Activated CD4-positive, alpha-beta T cell treated with anti-CD3 and anti-CD28 coated beads, Interleukin-2, amount 50 U/mL, for 4 hours (primary cell): ENCODE data around the gene SNX20.
A peak's percentile ranks its signal among the peaks of the same experiment; 100 is the strongest.

Experiments
- DNase-seq, 2 experiments: peaks; one replicate each; pipeline ENCODE4 v3.0.0-alpha.2; 2020

Gene SNX20

GRCh38 chr16:50679676-50680555, 1.2 kb downstream of the SNX20 start:
- DNase-seq: no peak

- DNase-seq: no peak
Observed at GRCh38 chr16:50679266-50679665, 1.8 kb downstream of the SNX20 start.

DNA sequence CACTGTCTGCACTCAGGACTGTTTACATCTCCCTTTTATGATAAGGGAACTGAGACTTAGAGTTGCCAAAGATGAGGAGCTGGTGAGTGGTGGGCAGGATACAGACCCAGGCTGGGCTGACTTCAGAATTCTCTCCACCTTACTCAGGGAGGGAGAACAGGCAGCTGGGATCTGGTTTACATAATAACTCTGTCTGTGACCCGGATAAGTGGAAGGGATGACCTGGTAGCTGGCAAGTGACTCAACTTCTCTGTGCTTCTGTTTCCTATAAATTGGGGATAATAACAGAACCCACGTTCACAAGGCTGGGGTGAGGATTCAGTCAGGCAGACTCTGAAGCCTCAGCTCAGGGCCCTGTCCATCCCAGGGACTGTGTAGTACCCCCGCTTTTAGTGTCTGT, 2.6 kb downstream of the SNX20 start:
- DNase-seq: no peak

- no peak for DNase-seq
Observed at GRCh38 chr16:50677351-50677750, 3.8 kb downstream of the SNX20 start.

- no peak for DNase-seq
Observed at GRCh38 chr16:50676684-50677225, 4.4 kb downstream of the SNX20 start.

DNA sequence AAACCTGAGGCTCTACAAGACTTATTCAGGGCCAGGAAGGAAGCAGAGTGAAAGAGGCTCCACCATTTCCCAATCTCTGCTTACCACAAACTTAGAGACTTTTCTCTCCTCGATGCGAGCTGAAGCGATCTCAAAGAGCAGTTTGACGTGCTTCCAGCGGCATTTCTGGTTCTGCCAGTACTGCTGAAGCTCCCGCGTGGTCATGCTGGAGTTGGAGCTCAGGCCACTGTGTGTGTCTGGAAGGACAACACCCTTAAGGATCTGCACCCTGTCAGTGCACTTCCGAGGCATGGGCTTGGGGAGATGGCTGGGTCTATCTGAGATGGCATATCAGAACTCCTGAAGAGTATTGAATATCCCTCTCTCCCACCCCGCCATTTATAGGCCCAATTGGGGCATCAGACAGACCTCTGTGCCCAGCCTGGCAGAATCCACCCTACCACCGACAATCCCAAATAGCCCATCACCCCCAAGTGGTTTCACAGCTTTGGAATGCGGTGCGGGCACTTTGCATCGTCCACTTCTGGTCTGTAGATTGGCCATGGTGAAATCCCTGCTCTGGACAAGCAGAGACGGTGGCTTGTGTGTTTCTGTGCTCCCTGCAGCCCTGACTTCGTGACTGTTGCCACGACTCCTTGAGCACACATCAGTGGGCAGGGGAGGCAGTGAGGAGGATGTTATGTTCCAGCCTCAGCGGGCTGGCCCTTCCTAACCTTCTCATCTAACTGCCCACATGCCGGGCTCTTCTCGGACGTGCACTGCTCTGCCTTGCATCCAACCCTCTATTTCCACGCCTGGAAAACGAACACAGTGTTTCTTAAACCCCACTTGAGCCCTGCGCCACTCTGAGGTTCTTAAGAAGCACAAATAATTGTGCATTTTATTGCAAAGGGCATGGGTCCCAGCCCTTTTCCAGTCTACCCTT, 5.2 kb downstream of the SNX20 start:
- DNase-seq: no peak

- DNase-seq: no peak
Observed at GRCh38 chr16:50674831-50675230, 6.3 kb downstream of the SNX20 start.

DNA sequence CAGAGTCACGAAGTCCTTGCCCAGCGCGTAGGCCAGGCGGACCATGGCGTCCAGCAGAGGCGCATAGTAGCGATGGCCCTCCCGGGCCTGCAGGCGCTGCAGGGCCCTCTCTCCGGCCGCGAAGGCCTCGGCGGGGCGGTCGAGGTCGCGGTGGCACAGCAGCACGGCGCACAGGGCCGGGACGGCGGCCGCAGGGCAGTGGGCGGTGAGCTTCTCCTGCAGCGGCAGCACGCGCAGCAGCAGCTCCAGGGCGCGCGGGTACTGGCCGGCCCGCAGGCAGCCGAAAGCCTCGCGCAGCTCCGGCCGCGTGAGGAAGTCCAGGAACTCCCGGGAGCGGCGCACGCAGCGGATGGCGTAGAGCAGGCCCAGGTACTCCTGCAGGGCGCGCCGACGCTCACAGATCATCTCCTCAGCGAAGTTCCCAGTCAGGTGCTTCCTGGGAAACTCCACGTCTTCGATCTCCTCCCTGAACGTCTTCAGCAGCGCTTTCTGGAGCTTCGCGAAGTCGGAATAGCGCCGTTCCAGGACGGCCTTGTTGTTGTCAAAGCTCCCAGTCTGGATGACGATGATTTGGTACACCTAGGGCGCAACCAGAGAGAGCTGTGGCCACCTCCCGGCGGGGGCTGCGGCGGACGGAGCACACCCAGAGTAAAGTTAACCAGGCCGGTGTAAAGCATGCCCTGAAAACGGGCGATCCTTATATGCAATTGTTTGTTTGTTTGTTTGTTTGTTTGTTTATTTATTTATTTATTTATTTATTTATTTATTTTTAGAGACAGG, 7.4 kb downstream of the SNX20 start:
- DNase-seq: no peak

DNA sequence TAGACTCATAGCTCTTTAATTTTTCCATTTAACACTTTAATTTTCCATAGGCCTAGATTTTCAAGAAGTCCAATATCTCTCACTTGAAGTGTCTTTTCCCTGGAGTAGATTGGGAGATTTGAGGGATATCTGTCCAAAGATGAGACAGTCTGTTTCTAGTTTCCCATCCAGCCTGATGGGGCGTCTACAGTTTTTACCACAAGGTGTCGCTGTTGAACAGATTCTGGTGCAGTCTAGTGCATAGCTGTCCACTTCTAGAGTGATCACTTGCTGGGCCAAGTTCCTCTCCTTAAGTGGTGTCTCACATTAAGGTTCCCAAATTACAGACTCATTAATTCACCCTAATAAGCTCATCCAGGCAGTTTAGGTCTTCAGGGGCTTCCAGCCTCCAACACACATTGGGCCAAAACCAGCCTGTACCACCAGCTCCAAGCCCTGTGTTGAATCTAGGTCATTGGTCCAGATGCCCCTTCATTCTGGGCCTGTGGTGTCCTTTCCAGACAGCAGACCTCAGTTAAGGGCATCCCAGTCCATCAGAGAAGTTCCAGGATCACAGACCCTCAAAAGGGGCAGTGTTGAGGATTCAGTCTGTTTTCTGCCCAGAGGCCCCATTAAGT, 9.4 kb downstream of the SNX20 start:
- DNase-seq: peak; percentile 42 to 51

DNA sequence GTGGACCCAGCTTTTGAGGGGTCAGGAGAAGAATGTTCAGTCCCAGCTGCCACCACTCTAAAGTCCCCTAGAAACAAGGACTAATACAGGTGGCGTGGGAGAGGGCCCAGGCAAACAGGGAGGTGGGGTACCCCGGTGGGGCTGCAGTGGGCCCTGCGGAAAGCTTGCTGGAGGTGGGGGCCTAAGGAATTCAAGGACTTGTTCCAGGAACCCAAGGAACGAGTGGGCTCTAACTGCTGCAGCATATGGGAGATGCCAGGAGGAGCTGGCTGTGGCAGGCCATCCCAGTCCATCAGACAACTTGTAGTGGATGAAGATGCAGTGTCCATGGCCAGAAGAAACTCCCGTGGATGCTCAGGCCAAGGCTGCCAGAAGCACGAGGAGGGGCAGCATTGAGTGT, 10.6 kb downstream of the SNX20 start:
- no peak for DNase-seq

GRCh38 chr16:50669741-50670140, 11.4 kb downstream of the SNX20 start:
- no peak for DNase-seq

DNA sequence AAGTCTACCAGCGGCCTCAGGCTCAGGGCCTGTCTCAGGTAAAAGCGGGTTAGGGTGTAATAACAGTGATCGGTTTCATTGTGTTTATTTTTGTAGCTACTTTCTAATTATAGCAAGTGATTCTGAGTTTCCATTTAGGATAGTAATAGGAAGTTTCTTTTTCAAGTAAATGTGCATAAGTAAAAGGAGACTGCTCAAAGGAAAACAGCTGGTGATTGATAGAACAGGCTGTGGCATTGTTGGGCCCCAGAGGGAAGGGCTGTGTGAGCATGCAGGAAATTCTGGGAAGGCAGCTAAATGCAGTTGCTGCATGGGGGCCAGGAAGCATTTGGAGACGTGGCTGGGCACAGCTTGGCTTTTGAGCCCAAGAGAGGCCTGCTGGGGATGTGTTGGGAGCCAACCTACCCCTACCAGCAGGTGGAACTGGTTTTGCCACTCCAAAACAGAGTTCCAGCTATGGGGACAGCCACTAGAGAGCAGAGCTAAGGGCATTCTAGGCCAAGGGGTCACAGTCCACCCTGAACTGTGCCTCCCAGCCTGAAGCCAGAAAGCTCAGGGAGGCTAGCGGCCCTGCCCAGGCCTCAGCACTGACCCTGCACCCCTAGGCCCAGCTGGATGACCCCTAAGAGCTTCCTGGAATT, 12.6 kb downstream of the SNX20 start:
- no peak for DNase-seq

GRCh38 chr16:50667497-50668367, 13.4 kb downstream of the SNX20 start:
- DNase-seq: no peak

DNA sequence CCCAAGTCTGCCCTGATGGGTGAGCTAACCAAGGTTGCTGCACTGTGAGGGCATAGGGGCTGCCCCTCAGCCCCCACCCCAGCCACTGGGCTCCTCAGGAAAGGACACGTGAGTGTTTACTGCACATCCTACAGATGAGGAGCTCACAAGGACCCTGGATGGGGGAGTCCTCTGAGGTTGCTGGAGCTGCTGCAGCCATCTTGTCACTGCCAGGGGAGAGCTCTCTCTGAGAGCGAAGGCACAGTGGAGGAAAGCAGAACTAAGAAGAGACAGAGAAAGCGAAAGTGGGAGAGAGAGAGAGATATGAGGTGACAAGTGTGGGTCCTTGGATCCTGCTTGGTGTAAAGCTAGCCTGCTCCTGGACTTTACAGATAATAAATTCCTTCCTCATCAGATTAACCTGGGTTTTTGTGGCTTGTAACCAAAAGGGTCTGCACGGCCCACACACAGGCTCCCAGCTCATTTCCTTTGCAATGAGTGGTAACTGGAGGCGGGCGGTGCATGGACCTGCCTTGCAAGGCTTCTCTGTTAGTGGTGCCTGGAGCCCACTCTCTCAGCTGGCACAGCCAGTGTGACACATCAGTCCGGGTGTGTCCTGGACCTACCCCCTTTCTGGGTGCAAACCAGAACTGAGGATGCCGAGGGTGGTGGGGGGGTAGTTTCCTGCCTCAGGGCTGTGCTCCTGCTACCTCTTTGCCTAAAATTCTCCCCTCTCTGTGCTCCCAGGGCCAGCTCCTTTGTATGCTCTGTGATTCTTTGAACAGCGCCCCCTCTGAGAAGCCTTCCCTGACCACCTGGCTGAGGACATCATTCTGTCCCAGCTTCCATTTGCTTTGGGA, 14.2 kb downstream of the SNX20 start:
- DNase-seq: peak; percentile 43 to 44

- DNase-seq: peak; percentile 78 to 85
Observed at GRCh38 chr16:50665128-50665878, 15.8 kb downstream of the SNX20 start.

- DNase-seq: no peak
Observed at GRCh38 chr16:50664270-50664669, 16.8 kb downstream of the SNX20 start.

- DNase-seq: no peak
Observed at GRCh38 chr16:50662306-50662940, 18.7 kb downstream of the SNX20 start.

GRCh38 chr16:50659806-50660205, 21.3 kb downstream of the SNX20 start:
- DNase-seq: no peak
